Suprapubic skin (tissue), 4 donors: ENCODE measurements around the gene ROCK1. TPM values are rescaled to one million over a fixed set of nuclear protein-coding genes. Genes with fewer than 3 reads are reported as not detected.

Experiments used
- DNase-seq, 2 donors: peaks; one replicate each; pipeline ENCODE4 v3.0.0-alpha.2; 2019; ENCODE audit warnings: low spot score in 2 of 2
- H3K27ac ChIP-seq: fragments of 200-600 bp; sonication (generic); one replicate; pipeline ENCODE4 v1.5.1; 2019
- H3K27me3 ChIP-seq: fragments of 200-600 bp; sonication (generic); one replicate; pipeline ENCODE4 v1.5.1; 2019
- H3K36me3 ChIP-seq: fragments of 200-600 bp; sonication (generic); one replicate; pipeline ENCODE4 v1.5.1; 2019
- H3K4me1 ChIP-seq: fragments of 200-600 bp; sonication (generic); one replicate; pipeline ENCODE4 v1.5.1; 2019
- H3K4me3 ChIP-seq: fragments of 200-600 bp; sonication (generic); one replicate; pipeline ENCODE4 v1.5.1; 2019; ENCODE audit warnings: mild to moderate bottlenecking
- H3K9me3 ChIP-seq: fragments of 200-600 bp; sonication (generic); one replicate; pipeline ENCODE4 v1.5.1; 2019
- CTCF ChIP-seq, 2 donors: fragments of 200-600 bp in 1 of 2; fragments of 450-650 bp in 1 of 2; sonication (generic) in 1 of 2; IDR thresholded peaks; one replicate each; pipeline ENCODE4 v1.5.1; 2016 to 2019; ENCODE audit warnings: antibody characterized with exemption in 2 of 2, mild to moderate bottlenecking in 1 of 2, moderate library complexity in 1 of 2
- EP300 ChIP-seq: sonication (generic); formaldehyde crosslinking; IDR thresholded peaks from one replicate; pipeline ENCODE4 v1.6.1; 2017; ENCODE audit warnings: antibody characterized with exemption
- POLR2A ChIP-seq, 2 donors: fragments of 450-650 bp; IDR thresholded peaks; one replicate each; pipeline ENCODE4 v1.6.1; 2017; ENCODE audit warnings: antibody characterized with exemption in 2 of 2, mild to moderate bottlenecking in 2 of 2, moderate library complexity in 2 of 2
- POLR2AphosphoS5 ChIP-seq, 3 donors: sonication (generic); formaldehyde crosslinking; IDR thresholded peaks; one replicate each; pipeline ENCODE4 v1.6.1; 2017; ENCODE audit warnings: antibody characterized with exemption in 3 of 3
- WGBS: methylation state at CpG from one replicate; pipeline ENCODE4 v1.1.5; 2018; 5-methylcytosine and 5-hydroxymethylcytosine counted together
- total RNA-seq, 4 donors: library from RNA; depleted of rRNA; stranded (reverse); fragments of >200 nt; gene quantifications; one replicate each; pipeline ENCODE4 v1.1.0, GENCODE V29; 2016

Gene ROCK1
- total RNA-seq, 4 donors from 2014 or later = 11.6 to 51.9 (median 26.2) TPM

- TF ChIP-seq CTCF (IDR thresholded peaks at IDR 0.05) (no peak), POLR2A (IDR thresholded peaks at IDR 0.05) (no peak), POLR2AphosphoS5 (IDR thresholded peaks at IDR 0.05) (no peak), EP300 (no peak)
- DNase-seq = no peak
- Histone ChIP-seq H3K27ac (no peak overlapping the region), H3K4me3 (no peak overlapping the region), H3K9me3 (no peaks in the 10 kb centered on the region), H3K4me1 (no peaks in the 10 kb centered on the region), H3K27me3 (no peaks in the 10 kb centered on the region), H3K36me3 (no peaks in the 10 kb centered on the region)
- 82% methylated on average over 3 of the region's 3 CpGs for WGBS
Observed at GRCh38 chr18:21085579-21086166, 25.9 kb downstream of the ROCK1 start.

DNA sequence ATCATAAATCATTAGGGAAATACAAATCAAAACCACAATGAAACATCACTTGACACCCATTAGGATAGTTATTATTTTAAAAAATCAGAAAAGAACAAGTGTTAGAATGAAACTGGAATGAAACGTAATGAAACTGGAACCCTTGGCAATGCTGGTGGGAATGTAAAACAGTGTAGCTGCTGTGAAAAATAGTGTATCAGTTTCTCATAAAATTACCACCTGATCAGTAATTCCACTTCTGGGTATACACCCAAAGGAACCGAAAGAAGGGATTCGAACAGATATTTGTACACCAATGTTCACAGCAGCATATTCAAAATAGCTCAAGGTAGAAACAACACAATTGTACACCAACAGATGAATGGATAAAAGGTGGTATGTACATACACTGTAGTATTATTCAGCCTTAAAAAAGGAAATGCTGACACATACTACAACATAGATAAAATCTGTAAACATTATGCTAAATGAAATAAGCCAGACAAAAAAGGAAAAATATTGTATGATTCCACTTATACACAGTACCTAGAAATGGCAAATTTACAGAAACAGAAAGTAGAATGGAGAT, 27.0 kb downstream of the ROCK1 start:
- WGBS = 91% methylated on average over 3 of the region's 3 CpGs
- Histone ChIP-seq H3K27me3 (no peaks in the 10 kb centered on the region), H3K9me3 (no peaks in the 10 kb centered on the region), H3K4me1 (no peaks in the 10 kb centered on the region), H3K27ac (no peak overlapping the region), H3K36me3 (no peaks in the 10 kb centered on the region), H3K4me3 (no peak overlapping the region)
- TF ChIP-seq CTCF (IDR thresholded peaks at IDR 0.05) (no peak), POLR2AphosphoS5 (IDR thresholded peaks at IDR 0.05) (no peak), POLR2A (IDR thresholded peaks at IDR 0.05) (no peak), EP300 (no peak)
- no peak for DNase-seq

- peaks cover 3% of the 10 kb centered on the region for H3K4me1 ChIP-seq
- no peak overlapping the region for H3K27ac ChIP-seq
- H3K36me3 ChIP-seq = no peaks in the 10 kb centered on the region
- no peak for TF ChIP-seq EP300
- TF ChIP-seq POLR2A (IDR thresholded peaks at IDR 0.05) = no peak
- TF ChIP-seq POLR2AphosphoS5 (IDR thresholded peaks at IDR 0.05) = no peak
- TF ChIP-seq CTCF (IDR thresholded peaks at IDR 0.05) = no peak
- no peak for DNase-seq
- H3K4me3 ChIP-seq = no peak overlapping the region
- no peaks in the 10 kb centered on the region for H3K27me3 ChIP-seq
- no peaks in the 10 kb centered on the region for H3K9me3 ChIP-seq
Observed at GRCh38 chr18:21083017-21083416, 28.6 kb downstream of the ROCK1 start.

DNA sequence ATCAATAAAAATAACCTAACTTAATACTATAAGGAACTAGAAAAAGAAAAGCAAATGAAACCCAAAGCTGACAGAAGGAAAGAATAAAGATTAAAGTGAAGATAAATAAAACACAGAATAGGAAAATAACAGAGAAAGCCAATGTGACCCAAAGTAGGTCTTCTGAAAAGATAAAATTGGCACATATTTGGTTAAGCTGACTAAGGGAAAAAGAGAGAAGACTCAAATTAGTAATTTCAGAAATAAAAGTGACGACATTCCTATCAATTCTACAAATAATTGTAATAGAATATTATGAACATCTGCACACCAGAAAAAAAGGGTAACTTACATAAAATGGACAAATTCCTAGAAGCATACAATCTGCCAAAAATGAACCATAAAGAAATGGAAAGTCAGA, 30.2 kb downstream of the ROCK1 start:
- WGBS = 85% methylated on average over 1 of the region's 1 CpG
- no peaks in the 10 kb centered on the region for H3K9me3 ChIP-seq
- no peaks in the 10 kb centered on the region for H3K36me3 ChIP-seq
- no peak overlapping the region for H3K4me3 ChIP-seq
- TF ChIP-seq POLR2AphosphoS5 (IDR thresholded peaks at IDR 0.05) (no peak), POLR2A (IDR thresholded peaks at IDR 0.05) (no peak), CTCF (IDR thresholded peaks at IDR 0.05) (no peak), EP300 (no peak)
- DNase-seq = no peak
- H3K27me3 ChIP-seq = no peaks in the 10 kb centered on the region
- peaks cover 7% of the 10 kb centered on the region for H3K4me1 ChIP-seq
- H3K27ac ChIP-seq = no peak overlapping the region

- H3K27me3 ChIP-seq = no peaks in the 10 kb centered on the region
- no peak overlapping the region for H3K4me3 ChIP-seq
- no peaks in the 10 kb centered on the region for H3K36me3 ChIP-seq
- DNase-seq = no peak
- H3K27ac ChIP-seq = no peak overlapping the region
- 100% methylated on average over 1 of the region's 1 CpG for WGBS
- H3K4me1 ChIP-seq = peaks cover 9% of the 10 kb centered on the region
- H3K9me3 ChIP-seq = no peaks in the 10 kb centered on the region
- TF ChIP-seq POLR2A (IDR thresholded peaks at IDR 0.05) (no peak), EP300 (no peak), CTCF (IDR thresholded peaks at IDR 0.05) (no peak), POLR2AphosphoS5 (IDR thresholded peaks at IDR 0.05) (no peak)
Observed at GRCh38 chr18:21080576-21080975, 31.0 kb downstream of the ROCK1 start.
